K562 (cell line): Measurements from ENCODE around the gene ACSL5. TPM values are rescaled to one million over a fixed set of nuclear protein-coding genes. Genes with fewer than 3 reads are reported as not detected.

ENCODE experiments used
- ATAC-seq: fragments of 200-7000 bp; cut with Tn5 transposase; 3 replicates; pipeline ENCODE4 v1.9.1; 2020; ENCODE audit warnings: moderate library complexity
- BruUV-seq: library from RNA; stranded (reverse); fragments of 400-500 nt; replicated peaks from 2 replicates; lab custom pipeline; 2021; lab: Mats Ljungman, UMichigan
- CTCF ChIA-PET: fragments of 300-600 bp; formaldehyde crosslinking; extraction: SDS; loops from one replicate; lab custom pipeline; 2021; ENCODE audit warnings: low intra/inter-chr PET ratio; lab: Yijun Ruan, JAX
- POLR2A ChIA-PET: fragments of 300-600, 350-650 bp; sonication (Branson Sonifier 250); formaldehyde crosslinking; extraction: SDS; loops from one replicate; lab custom pipeline; 2021; ENCODE audit warnings: antibody characterized with exemption, inconsistent platforms; lab: Yijun Ruan, JAX
- DNase-seq, 4 experiments: peaks; one replicate each; pipeline versions ENCODE4 v3.0.0 to v3.0.0-alpha.2; 2011 to 2018; ENCODE audit warnings: low spot score in 3 of 4, mixed read lengths in 3 of 4; ENCODE audit errors: extremely low read depth in 1 of 4
- FAIRE-seq: peaks from 2 replicates; lab custom pipeline; 2011; peaks lifted over from hg19 to GRCh38; lab: Jason Lieb, UNC
- H2AFZ ChIP-seq: 2 replicates; pipeline ENCODE4 v1.6.0; 2011; ENCODE audit warnings: low read depth, low read length, control low read depth, inconsistent platforms
- H3K27ac ChIP-seq: fragments of 200-600 bp; 3 replicates; pipeline ENCODE4 v1.8.0; 2011; ENCODE audit warnings: low read depth, mild to moderate bottlenecking, control low read depth, inconsistent platforms, low read length, moderate library complexity, mixed read lengths; ENCODE audit errors: extremely low read depth
- H3K27me3 ChIP-seq, 2 experiments: fragments of 300-600 bp in 1 of 2; 2 replicates in 1 of 2; 3 replicates in 1 of 2; pipeline versions ENCODE4 v1.6.0 to v1.8.0; 2011; ENCODE audit warnings: inconsistent platforms in 2 of 2, low read length in 2 of 2, mild to moderate bottlenecking in 1 of 2, mixed read lengths in 1 of 2, moderate library complexity in 1 of 2; ENCODE audit not compliant: control insufficient read depth in 2 of 2, insufficient read depth in 2 of 2
- H3K36me3 ChIP-seq: fragments of 300-600 bp; 3 replicates; pipeline ENCODE4 v1.8.0; 2011; ENCODE audit warnings: mild to moderate bottlenecking, low read length, inconsistent platforms; ENCODE audit not compliant: control insufficient read depth, insufficient read depth
- H3K4me1 ChIP-seq, 2 experiments: fragments of 200-600 bp in 1 of 2; replicated peaks in 1 of 2; 2 replicates in 1 of 2; 3 replicates in 1 of 2; pipeline versions ENCODE4 v1.5.1 to v1.8.0; 2011; ENCODE audit warnings: inconsistent platforms in 2 of 2, low read length in 2 of 2, mild to moderate bottlenecking in 1 of 2, mixed read lengths in 1 of 2, moderate library complexity in 1 of 2; ENCODE audit not compliant: control insufficient read depth in 2 of 2, insufficient read depth in 2 of 2
- H3K4me2 ChIP-seq: 2 replicates; pipeline ENCODE4 v1.6.1; 2011; ENCODE audit warnings: low read length, control low read depth, inconsistent platforms, mixed read lengths; ENCODE audit not compliant: insufficient read depth
- H3K4me3 ChIP-seq: fragments of 200-600 bp; sonication (generic), shearing (Covaris generic); 2 replicates; pipeline ENCODE4 v1.5.1; 2016; ENCODE audit warnings: control low read depth, inconsistent platforms
- H3K79me2 ChIP-seq: fragments of 200-600 bp; 3 replicates; pipeline ENCODE4 v1.8.0; 2011; ENCODE audit warnings: low read length, inconsistent platforms; ENCODE audit not compliant: control insufficient read depth, insufficient read depth
- H3K9ac ChIP-seq, 2 experiments: 2 replicates each; pipeline versions ENCODE4 v1.6.0 to v1.6.1; 2011; ENCODE audit warnings: low read depth in 2 of 2, low read length in 2 of 2, control low read depth in 1 of 2, inconsistent platforms in 1 of 2, mild to moderate bottlenecking in 1 of 2, mixed read lengths in 1 of 2; ENCODE audit not compliant: insufficient read depth in 1 of 2
- H3K9me1 ChIP-seq: one replicate; pipeline ENCODE4 v1.6.0; 2011; ENCODE audit warnings: inconsistent platforms, mild to moderate bottlenecking, low read length, moderate library complexity; ENCODE audit not compliant: control insufficient read depth, insufficient read depth
- H3K9me3 ChIP-seq: replicated peaks from 2 replicates; pipeline ENCODE4 v1.5.1; 2011; ENCODE audit warnings: low read depth, low read length, inconsistent platforms; ENCODE audit not compliant: control insufficient read depth, insufficient read depth
- H4K20me1 ChIP-seq: replicated peaks from 2 replicates; pipeline ENCODE4 v1.6.1; 2011; ENCODE audit warnings: low read length, inconsistent platforms, mixed read lengths; ENCODE audit not compliant: control insufficient read depth, insufficient read depth
- CBFB ChIP-seq: sonication (generic); formaldehyde crosslinking; IDR thresholded peaks from 2 replicates; pipeline ENCODE4 v1.4.0; 2020; ENCODE audit warnings: mild to moderate bottlenecking, missing genetic modification reagents
- EP300 ChIP-seq: IDR thresholded peaks from 2 replicates; pipeline ENCODE4 v1.6.1; 2012; ENCODE audit warnings: low read length, improper control_type of control experiment
- FOXK1 ChIP-seq: sonication (generic); formaldehyde crosslinking; IDR thresholded peaks from 2 replicates; pipeline ENCODE4 v1.8.0; 2022; ENCODE audit warnings: missing genetic modification reagents, mild to moderate bottlenecking, borderline replicate concordance
- PML ChIP-seq: IDR thresholded peaks from 2 replicates; pipeline ENCODE4 v1.6.1; 2012; ENCODE audit warnings: low read length, inconsistent platforms
- RBM25 ChIP-seq: fragments of 200-400 bp; formaldehyde crosslinking; IDR thresholded peaks from 2 replicates; pipeline ENCODE4 v1.6.1; 2018; ENCODE audit warnings: low read length, low read depth, moderate library complexity; ENCODE audit not compliant: severe bottlenecking
- SIRT6 ChIP-seq: IDR thresholded peaks from one replicate; pipeline ENCODE4 v1.6.1; 2012; ENCODE audit warnings: low read depth, mild to moderate bottlenecking, control low read depth, inconsistent platforms, low read length, moderate library complexity
- TAF9B ChIP-seq: fragments of 450-650 bp; IDR thresholded peaks from 2 replicates; pipeline ENCODE4 v1.6.1; 2018; ENCODE audit warnings: mild to moderate bottlenecking; ENCODE audit not compliant: partially characterized antibody
- ZKSCAN3 ChIP-seq: fragments of 250-450 bp; sonication (Bioruptor Pico); IDR thresholded peaks from 2 replicates; pipeline ENCODE4 v1.4.0; 2020
- ZNF561 ChIP-seq: fragments of 450-650 bp; formaldehyde crosslinking; conservative IDR thresholded peaks from 2 replicates; pipeline ENCODE4 v1.4.0; 2020; ENCODE audit warnings: mild to moderate bottlenecking, moderate library complexity
- ZNF696 ChIP-seq: fragments of 250-450 bp; sonication (Bioruptor Pico); conservative IDR thresholded peaks from 2 replicates; pipeline ENCODE4 v1.4.0; 2020; ENCODE audit warnings: mild to moderate bottlenecking, moderate library complexity
- WGBS: fragments of 100-300 bp; shearing (Covaris generic); methylation state at CpG from one replicate; pipeline ENCODE4 v1.1.6; 2016; ENCODE audit warnings: low coverage, mixed read lengths; ENCODE audit not compliant: insufficient coverage; ENCODE audit errors: missing lambda C conversion rate; 5-methylcytosine and 5-hydroxymethylcytosine counted together
- in situ Hi-C: fragments of 300-500 bp; cut with MboI; formaldehyde crosslinking; loops from 4 replicates; pipeline ENCODE4 v1.15.0; 2018; ENCODE audit warnings: inconsistent platforms, mixed read lengths
- intact Hi-C: fragments of 100-400 bp; cut with micrococcal nuclease; formaldehyde crosslinking; loops from 2 replicates; pipeline ENCODE4 v1.14.2; 2022
- polyA plus RNA-seq, 8 experiments: library from polyadenylated mRNA; depleted of rRNA in 4 of 8; stranded (reverse) in 5 of 8; unstranded in 3 of 8; fragments of >200 nt; fragmentation: Nextera tagmentation in 2 of 8; fragmentation: Illumina TruSeq in 1 of 8; extraction: Ambion mirVana in 2 of 8; extraction: Trizol in 1 of 8; gene quantifications; 2 replicates each; pipeline versions ENCODE4 v1.2.1 to v1.2.3, GENCODE V29; 2011 to 2014; ENCODE audit warnings: inconsistent platforms in 1 of 8, missing spikeins in 1 of 8
- total RNA-seq, 7 experiments: library from RNA; depleted of rRNA in 6 of 7; stranded (reverse); fragments of >200 nt in 6 of 7; fragmentation: Illumina TruSeq in 2 of 7; extraction: Trizol in 2 of 7; gene quantifications; 2 replicates each; pipeline versions ENCODE4 v1.2.1 to v1.2.3, GENCODE V29; 2011 to 2021; ENCODE audit warnings: low replicate concordance in 1 of 7
- TF ChIP-seq, protein P1 (sequence below): fragments of 450-650 bp; formaldehyde crosslinking; IDR thresholded peaks from 2 replicates; pipeline ENCODE4 v1.4.0; 2020; ENCODE audit warnings: mild to moderate bottlenecking, moderate library complexity

The ACSL5 gene
- total and polyA plus RNA-seq, 9 of the 15 experiments (the other 6 are each of a cell fraction or from before 2014, with no cell fraction given), result 0.19 to 1.4 (median 0.55) TPM

DNA sequence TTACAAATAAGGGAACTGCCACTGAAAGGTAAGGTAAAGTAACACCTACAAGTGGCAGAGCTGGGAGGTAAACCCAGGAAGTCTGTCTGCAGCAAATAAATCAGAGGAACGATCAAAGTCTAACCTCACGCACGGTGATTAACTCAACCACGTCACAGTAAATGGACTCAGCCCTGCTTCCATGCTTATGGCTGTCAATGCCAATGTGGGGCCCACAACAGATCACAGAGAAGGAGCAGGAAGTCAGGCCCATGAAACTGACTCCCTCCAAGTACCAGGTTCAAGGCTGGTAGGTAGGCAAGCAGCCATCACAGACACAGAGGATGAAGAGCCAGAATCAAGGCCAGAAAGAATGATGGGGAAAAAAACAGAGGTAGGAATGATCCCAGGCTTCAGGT lies 38.0 kb upstream of the ACSL5 start:
- Histone ChIP-seq H3K4me3 (no peak overlapping the region), H3K9me1 (no peaks in the 10 kb centered on the region), H3K4me1 (peaks cover 0 to 7% of the 10 kb centered on the region in 2 experiments; a peak in 2 of 5 replicates), H3K27ac (no peak overlapping the region), H4K20me1 (no peaks in the 10 kb centered on the region), H3K79me2 (no peaks in the 10 kb centered on the region), H3K4me2 (no peak overlapping the region), H3K36me3 (no peaks in the 10 kb centered on the region), H3K9ac (no peak overlapping the region), H2AFZ (0 out of 2 replicates have a peak overlapping the region, but pooled peaks have one; percentile 31), H3K27me3 (peaks cover 0 to 3% of the 10 kb centered on the region in 2 experiments; a peak in 2 of 5 replicates), H3K9me3 (no peaks in the 10 kb centered on the region)
- TF ChIP-seq CBFB (CRISPR knock-in tag), result no peak
- TF ChIP-seq SIRT6, result no peak
- no peak for DNase-seq
- no peak for FAIRE-seq
- ATAC-seq, result no peak
- CTCF ChIA-PET, result no interaction called here
- in situ Hi-C loops (no loop called here), intact Hi-C loops (no loop called here)
- no TSS peak for BruUV-seq
- POLR2A ChIA-PET, result no interaction called here
- WGBS, result 9% methylated on average over 4 of the region's 4 CpGs

DNA sequence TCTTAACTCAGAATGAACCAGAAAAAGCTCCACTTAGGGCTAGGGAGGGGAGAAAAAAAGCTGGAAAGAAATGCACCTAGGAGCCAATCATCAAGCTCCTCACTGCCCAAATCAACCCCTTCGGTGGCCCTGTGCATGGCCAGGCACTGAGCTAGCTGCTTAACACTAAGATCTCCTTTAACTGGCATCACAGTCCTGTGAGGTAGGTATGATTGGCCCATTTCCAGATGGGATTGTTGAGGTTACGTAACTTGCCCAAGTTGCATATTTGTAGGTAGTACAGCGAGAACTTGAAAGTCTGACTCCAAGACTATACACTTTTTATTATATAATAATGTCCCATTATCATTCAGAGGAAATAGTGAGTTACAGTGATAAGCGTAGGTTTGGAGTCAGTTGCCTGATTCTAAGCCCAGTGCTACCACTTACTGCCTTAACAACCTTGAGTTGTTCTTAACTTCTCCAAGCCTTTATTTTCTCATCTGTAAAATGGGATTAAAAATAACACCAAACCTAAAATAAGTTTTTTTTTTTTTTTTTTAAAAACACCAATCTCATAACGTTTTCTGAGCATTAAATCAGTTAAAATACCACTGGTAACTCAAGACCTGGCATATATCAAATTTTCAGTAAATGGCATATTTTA lies 37.2 kb upstream of the ACSL5 start:
- intact Hi-C loops, result no loop called here
- Histone ChIP-seq H3K4me1 (peaks cover 0 to 7% of the 10 kb centered on the region in 2 experiments; a peak in 2 of 5 replicates), H3K36me3 (no peaks in the 10 kb centered on the region), H3K27me3 (peaks cover 0 to 3% of the 10 kb centered on the region in 2 experiments; a peak in 2 of 5 replicates), H3K9me1 (no peaks in the 10 kb centered on the region), H3K9me3 (no peaks in the 10 kb centered on the region), H3K27ac (no peak overlapping the region), H2AFZ (no peak overlapping the region), H4K20me1 (no peaks in the 10 kb centered on the region), H3K9ac (no peak overlapping the region), H3K79me2 (no peaks in the 10 kb centered on the region), H3K4me2 (no peak overlapping the region), H3K4me3 (no peak overlapping the region)
- in situ Hi-C loops, result no loop called here
- BruUV-seq, result no TSS peak
- ChIA-PET POLR2A (no interaction called here), CTCF (no interaction called here)
- DNase-seq, result no peak
- FAIRE-seq, result no peak
- no peak for ATAC-seq
- TF ChIP-seq PML (no peak), ZKSCAN3 (CRISPR knock-in tag) (no peak), FOXK1 (CRISPR knock-in tag) (no peak), ZNF696 (CRISPR knock-in tag) (no peak), EP300 (no peak), RBM25 (peak; percentile 77), TAF9B (no peak), ZNF561 (no peak)
- TF ChIP-seq, protein P1, sequence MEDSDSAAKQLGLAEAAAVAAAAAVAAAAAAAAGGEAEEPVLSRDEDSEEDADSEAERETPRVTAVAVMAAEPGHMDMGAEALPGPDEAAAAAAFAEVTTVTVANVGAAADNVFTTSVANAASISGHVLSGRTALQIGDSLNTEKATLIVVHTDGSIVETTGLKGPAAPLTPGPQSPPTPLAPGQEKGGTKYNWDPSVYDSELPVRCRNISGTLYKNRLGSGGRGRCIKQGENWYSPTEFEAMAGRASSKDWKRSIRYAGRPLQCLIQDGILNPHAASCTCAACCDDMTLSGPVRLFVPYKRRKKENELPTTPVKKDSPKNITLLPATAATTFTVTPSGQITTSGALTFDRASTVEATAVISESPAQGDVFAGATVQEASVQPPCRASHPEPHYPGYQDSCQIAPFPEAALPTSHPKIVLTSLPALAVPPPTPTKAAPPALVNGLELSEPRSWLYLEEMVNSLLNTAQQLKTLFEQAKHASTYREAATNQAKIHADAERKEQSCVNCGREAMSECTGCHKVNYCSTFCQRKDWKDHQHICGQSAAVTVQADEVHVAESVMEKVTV, result no peak
- WGBS, result 35% methylated on average over 4 of the region's 5 CpGs
